Left ventricle myocardium inferior (tissue), 1 donor: Measurements from ENCODE around the gene ASIC1. TPM values are rescaled to one million over a fixed set of nuclear protein-coding genes. Genes with fewer than 3 reads are reported as not detected.

Experiments
- DNase-seq: peaks from one replicate; pipeline ENCODE4 v3.0.0-alpha.2; 2020
- H3K27ac ChIP-seq: fragments of 200-600 bp; replicated peaks from 2 replicates; pipeline ENCODE4 v1.8.0; 2021
- H3K27me3 ChIP-seq: fragments of 200-600 bp; 2 replicates; pipeline ENCODE4 v1.8.0; 2021; ENCODE audit warnings: low read depth
- H3K36me3 ChIP-seq: fragments of 200-600 bp; 2 replicates; pipeline ENCODE4 v1.8.0; 2021
- H3K4me1 ChIP-seq: fragments of 200-600 bp; 2 replicates; pipeline ENCODE4 v1.8.0; 2021
- H3K4me3 ChIP-seq: fragments of 200-600 bp; 2 replicates; pipeline ENCODE4 v1.8.0; 2021; ENCODE audit warnings: mild to moderate bottlenecking, moderate library complexity
- H3K9me3 ChIP-seq: fragments of 200-600 bp; replicated peaks from 2 replicates; pipeline ENCODE4 v1.8.0; 2021
- intact Hi-C: fragments of 100-400 bp; cut with micrococcal nuclease; formaldehyde crosslinking; loops from one replicate; pipeline ENCODE4 v1.11.0; 2022
- total RNA-seq: library from RNA; stranded (reverse); fragmentation: NEBNext Ultra II Directional; extraction: Animal tissue kit (Norgen Biotek cat#: 25700); gene quantifications from one replicate; pipeline ENCODE4 v1.2.1, GENCODE V29; 2021
- TF ChIP-seq, protein P1 (sequence below): fragments of 200-600 bp; IDR thresholded peaks from 2 replicates; pipeline ENCODE4 v1.8.0; 2021; ENCODE audit warnings: antibody characterized with exemption, mild to moderate bottlenecking, borderline replicate concordance
- donor health status: DM: no; HTN: yes; CAD: no; lungs with severe emphysema.

Gene ASIC1
- total RNA-seq, 1 donor from 2014 or later, result 0.96 TPM

DNA sequence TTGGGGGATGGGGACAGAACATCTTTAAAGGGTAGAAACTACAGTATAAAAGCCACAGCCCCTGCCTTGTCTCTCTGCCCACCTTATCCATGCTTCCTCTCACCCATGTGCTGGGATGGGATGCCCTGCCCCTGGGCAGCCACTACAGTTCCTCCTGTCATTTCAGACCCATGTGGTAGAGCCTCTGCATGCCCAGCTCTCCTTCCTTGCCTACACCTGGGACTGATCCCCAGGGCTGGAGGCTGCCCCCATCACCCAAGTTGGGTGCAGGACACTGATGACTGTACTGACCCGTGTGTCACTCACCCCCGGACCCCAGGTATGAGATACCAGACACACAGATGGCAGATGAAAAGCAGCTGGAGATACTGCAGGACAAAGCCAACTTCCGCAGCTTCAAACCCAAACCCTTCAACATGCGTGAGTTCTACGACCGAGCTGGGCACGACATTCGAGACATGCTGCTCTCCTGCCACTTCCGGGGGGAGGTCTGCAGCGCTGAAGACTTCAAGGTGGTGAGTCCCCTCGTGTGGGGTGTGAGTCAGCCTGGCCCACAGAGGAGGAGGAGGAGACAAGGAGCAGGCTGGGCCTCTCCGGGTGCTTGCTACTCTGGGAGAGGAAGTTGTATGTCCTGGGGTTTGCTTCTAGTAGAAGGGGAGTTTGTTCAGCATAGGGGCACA is 2.2 kb downstream of the ASIC1 start:
- Histone ChIP-seq H3K27ac (no peak overlapping the region), H3K4me3 (no peak overlapping the region), H3K36me3 (no peaks in the 10 kb centered on the region), H3K27me3 (peaks cover 60% of the 10 kb centered on the region), H3K9me3 (no peaks in the 10 kb centered on the region), H3K4me1 (peaks cover 22% of the 10 kb centered on the region)
- intact Hi-C loops, result loop anchor here (5.0 to 10.0 kb wide), 2 partner anchors 92 to 195 kb away; no protein-coding TSS in a partner anchor
- DNase-seq, result no peak
- TF ChIP-seq, protein P1, sequence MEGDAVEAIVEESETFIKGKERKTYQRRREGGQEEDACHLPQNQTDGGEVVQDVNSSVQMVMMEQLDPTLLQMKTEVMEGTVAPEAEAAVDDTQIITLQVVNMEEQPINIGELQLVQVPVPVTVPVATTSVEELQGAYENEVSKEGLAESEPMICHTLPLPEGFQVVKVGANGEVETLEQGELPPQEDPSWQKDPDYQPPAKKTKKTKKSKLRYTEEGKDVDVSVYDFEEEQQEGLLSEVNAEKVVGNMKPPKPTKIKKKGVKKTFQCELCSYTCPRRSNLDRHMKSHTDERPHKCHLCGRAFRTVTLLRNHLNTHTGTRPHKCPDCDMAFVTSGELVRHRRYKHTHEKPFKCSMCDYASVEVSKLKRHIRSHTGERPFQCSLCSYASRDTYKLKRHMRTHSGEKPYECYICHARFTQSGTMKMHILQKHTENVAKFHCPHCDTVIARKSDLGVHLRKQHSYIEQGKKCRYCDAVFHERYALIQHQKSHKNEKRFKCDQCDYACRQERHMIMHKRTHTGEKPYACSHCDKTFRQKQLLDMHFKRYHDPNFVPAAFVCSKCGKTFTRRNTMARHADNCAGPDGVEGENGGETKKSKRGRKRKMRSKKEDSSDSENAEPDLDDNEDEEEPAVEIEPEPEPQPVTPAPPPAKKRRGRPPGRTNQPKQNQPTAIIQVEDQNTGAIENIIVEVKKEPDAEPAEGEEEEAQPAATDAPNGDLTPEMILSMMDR, result no peak

DNA sequence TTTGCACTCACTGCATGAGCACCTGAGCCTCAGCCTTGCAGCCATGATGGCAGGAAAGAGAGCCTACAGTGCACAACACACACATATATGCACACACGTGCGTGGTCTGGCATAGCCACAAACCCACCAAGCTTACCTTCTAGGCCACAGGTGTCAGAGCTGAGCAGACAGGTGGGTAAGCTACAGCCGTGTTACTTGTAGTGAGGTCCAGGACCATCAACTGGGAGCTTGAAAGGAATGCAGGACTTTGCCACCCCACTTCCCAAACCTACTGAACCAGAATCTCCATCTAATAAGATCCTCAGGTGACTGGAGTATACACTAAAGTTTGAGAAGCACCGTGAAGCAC is 2.7 kb downstream of the ASIC1 start:
- intact Hi-C loops, result no loop called here
- TF ChIP-seq, protein P1, result no peak
- Histone ChIP-seq H3K4me3 (no peak overlapping the region), H3K4me1 (peaks cover 22% of the 10 kb centered on the region), H3K36me3 (no peaks in the 10 kb centered on the region), H3K27ac (no peak overlapping the region), H3K9me3 (no peaks in the 10 kb centered on the region), H3K27me3 (peaks cover 55% of the 10 kb centered on the region)
- no peak for DNase-seq

DNA sequence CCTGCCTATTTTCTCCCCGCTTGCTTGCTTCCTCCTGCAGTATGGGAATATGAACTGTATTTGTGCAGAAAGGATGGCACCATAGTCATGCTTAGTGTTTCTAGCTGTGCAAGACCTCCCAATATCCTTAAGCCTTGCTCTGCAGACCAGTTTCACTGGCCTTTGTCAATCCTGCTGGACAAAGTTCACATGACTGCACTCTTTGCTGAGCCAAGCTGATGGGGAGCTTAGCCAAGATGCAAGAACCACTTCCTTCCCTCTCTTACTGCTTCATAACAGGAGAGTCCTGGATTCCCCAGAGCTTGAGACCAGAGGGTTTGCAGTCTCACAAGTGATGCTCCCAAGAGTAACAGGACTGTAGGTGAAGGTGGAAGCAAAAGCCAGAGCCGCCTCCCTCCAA is 3.8 kb downstream of the ASIC1 start:
- Histone ChIP-seq H3K4me3 (no peak overlapping the region), H3K27me3 (peaks cover 44% of the 10 kb centered on the region), H3K4me1 (peaks cover 19% of the 10 kb centered on the region), H3K36me3 (no peaks in the 10 kb centered on the region), H3K27ac (no peak overlapping the region), H3K9me3 (no peaks in the 10 kb centered on the region)
- DNase-seq, result no peak
- TF ChIP-seq, protein P1, result no peak
- intact Hi-C loops, result no loop called here

DNA sequence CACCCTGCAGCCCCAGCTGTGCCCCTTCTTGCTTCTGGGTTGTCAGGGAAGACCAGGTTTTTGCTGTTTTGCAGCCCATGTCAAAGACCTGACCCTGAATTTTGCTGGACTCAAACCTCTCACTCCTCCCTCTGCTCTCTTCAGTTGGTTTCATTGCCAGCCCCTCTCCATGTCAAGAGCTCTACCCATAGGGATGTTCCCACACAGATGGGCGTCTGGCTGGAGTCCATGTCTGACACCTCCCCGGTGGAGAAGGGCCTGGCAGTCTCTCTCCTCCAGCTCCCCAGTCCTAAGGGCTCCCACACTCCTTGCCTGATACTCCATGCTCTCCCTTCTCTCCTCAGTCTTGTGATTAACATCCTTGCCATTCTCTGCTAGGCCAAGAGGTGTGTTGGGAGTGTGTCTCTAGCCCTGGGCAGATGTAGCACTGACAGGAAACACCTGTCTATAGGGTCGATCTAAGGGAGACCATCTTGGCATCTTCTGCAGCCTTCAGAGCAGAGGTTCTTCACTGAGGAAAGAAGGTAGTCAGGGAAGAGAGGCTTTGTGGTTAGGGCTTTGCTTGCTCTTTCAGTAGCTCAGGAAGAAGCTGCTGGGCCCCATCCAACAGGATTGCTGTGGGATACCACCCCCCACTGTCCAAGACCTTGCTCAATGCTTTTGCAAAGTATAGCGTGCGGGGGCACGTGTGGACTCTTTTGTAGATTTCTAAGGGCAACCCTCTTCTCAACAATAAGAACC is 4.7 kb downstream of the ASIC1 start:
- H3K36me3 ChIP-seq, result no peaks in the 10 kb centered on the region
- H3K9me3 ChIP-seq, result no peaks in the 10 kb centered on the region
- DNase-seq, result no peak
- H3K27me3 ChIP-seq, result peaks cover 35% of the 10 kb centered on the region
- H3K4me3 ChIP-seq, result no peak overlapping the region
- H3K4me1 ChIP-seq, result peaks cover 18% of the 10 kb centered on the region
- TF ChIP-seq, protein P1, result no peak
- no peak overlapping the region for H3K27ac ChIP-seq
- intact Hi-C loops, result no loop called here

DNA sequence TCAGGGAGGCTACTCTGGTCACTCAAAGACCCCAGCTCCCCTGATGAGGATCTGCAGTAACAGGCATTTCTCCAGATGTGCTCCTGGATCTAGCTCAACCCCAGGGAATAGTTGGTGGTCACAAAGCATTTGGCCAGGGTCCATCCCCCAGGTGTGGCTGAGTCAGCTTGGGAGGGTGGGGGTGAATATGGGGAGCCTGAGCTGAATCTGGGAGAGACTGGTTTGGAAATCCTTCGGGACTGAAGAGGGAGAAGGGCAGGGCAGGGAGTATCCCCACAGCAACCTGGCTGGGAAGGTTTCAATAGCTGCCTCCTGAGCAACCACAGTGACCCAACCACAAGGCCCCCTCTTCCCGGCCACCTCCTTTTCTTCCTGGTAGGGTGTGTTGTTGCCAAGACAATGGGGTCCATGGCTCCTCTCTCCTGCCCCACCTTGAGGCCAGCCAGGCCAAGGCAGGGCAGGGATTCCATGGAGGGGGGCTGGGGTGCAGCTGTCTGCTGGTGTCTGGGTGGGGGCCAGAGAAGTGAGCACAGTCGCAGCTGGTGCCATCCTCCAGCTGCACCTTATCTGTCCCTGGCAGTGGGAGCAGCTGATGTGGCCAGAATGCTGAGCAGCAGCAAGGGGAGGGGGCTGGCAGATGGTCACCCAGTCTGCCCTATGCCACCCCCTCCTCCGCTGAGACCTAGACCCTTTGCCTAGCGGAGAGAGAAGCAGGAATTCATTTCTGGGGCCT is 5.5 kb downstream of the ASIC1 start:
- intact Hi-C loops, result no loop called here
- Histone ChIP-seq H3K36me3 (no peaks in the 10 kb centered on the region), H3K27me3 (peaks cover 30% of the 10 kb centered on the region), H3K4me1 (peaks cover 13% of the 10 kb centered on the region), H3K4me3 (no peak overlapping the region), H3K27ac (no peak overlapping the region), H3K9me3 (no peaks in the 10 kb centered on the region)
- DNase-seq, result no peak
- TF ChIP-seq, protein P1, result no peak
